Left lung (tissue), 10 donors: Measurements from ENCODE around the gene RPL39L. TPM values are rescaled to one million over a fixed set of nuclear protein-coding genes. Genes with fewer than 3 reads are reported as not detected.

Experiments
- ATAC-seq: fragments of 200-7000 bp; cut with Tn5 transposase; one replicate; pipeline ENCODE4 v1.9.1; 2020; ENCODE audit warnings: moderate library complexity
- DNase-seq, 4 donors: peaks; one replicate each; pipeline ENCODE4 v3.0.0-alpha.2; 2013 to 2020
- H3K27ac ChIP-seq, 2 donors: fragments of 200-600 bp; sonication (generic) in 1 of 2; one replicate each; pipeline versions ENCODE4 v1.5.0 to v1.8.0; 2020 to 2021
- H3K27me3 ChIP-seq, 2 donors: fragments of 200-600 bp; sonication (generic) in 1 of 2; one replicate each; pipeline versions ENCODE4 v1.5.0 to v1.8.0; 2020 to 2021
- H3K36me3 ChIP-seq, 2 donors: fragments of 200-600 bp; sonication (generic) in 1 of 2; one replicate each; pipeline versions ENCODE4 v1.5.0 to v1.8.0; 2020 to 2021
- H3K4me1 ChIP-seq, 2 donors: fragments of 200-600 bp; one replicate each; pipeline ENCODE4 v1.8.0; 2021
- H3K4me3 ChIP-seq, 2 donors: fragments of 200-600 bp; sonication (generic) in 1 of 2; one replicate each; pipeline versions ENCODE4 v1.5.0 to v1.8.0; 2020 to 2021; ENCODE audit warnings: mild to moderate bottlenecking in 1 of 2
- H3K9me3 ChIP-seq, 2 donors: fragments of 200-600 bp; sonication (generic) in 1 of 2; one replicate each; pipeline versions ENCODE4 v1.5.0 to v1.8.0; 2020 to 2021
- CTCF ChIP-seq, 2 donors: fragments of 200-600 bp; sonication (generic) in 1 of 2; IDR thresholded peaks; one replicate each; pipeline versions ENCODE4 v1.5.0 to v1.8.0; 2021; ENCODE audit warnings: antibody characterized with exemption in 2 of 2
- intact Hi-C, 2 donors: fragments of 100-400 bp; cut with DNase I; formaldehyde crosslinking; loops; one replicate each; pipeline versions ENCODE4 v1.11.2 to v1.14.2; 2022
- polyA plus RNA-seq, 6 donors: library from polyadenylated mRNA; unstranded; fragments of 120-200 nt; gene quantifications; one replicate each; pipeline ENCODE4 v1.2.1, GENCODE V29; 2013; ENCODE audit not compliant: insufficient read length in 6 of 6
- total RNA-seq, 2 donors: library from RNA; stranded (reverse); fragmentation: NEBNext Ultra II Directional; extraction: Animal tissue kit (Norgen Biotek cat#: 25700); gene quantifications; one replicate each; pipeline ENCODE4 v1.2.1, GENCODE V29; 2021
- donor health status: DM: no; HTN: yes; CAD: no.
- donor health status: DM: no; HTN: no; CAD: no.

RPL39L gene
- total and polyA plus RNA-seq, 8 donors = 7.4 to 19.9 (median 13.5) TPM

DNA sequence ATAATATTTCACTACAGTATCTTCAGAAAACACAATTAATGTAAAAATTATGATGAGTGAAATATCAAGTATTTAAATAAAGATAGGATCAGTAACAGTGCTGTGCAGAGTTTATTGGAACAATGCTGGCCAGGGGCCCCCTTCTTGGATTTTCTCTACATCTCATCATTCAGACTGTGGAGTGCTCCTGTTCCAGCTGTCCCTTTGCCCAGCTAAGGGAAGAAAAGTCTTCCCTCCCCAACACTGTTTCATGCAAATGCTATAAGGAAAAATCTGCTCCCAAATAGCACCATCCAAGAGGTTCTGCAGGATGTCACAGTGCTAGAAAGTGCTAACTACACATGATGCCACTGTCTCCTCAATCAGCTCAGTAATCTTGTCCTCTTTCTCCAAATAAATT lies 64.5 kb downstream of the RPL39L start:
- no peak for TF ChIP-seq CTCF (IDR thresholded peaks at IDR 0.05)
- Histone ChIP-seq H3K9me3 (no peaks in the 10 kb centered on the region), H3K4me3 (no peak overlapping the region), H3K4me1 (no peaks in the 10 kb centered on the region), H3K27me3 (no peaks in the 10 kb centered on the region), H3K27ac (no peak overlapping the region), H3K36me3 (peaks cover 0 to 64% of the 10 kb centered on the region in 2 donors)
- DNase-seq (no peak), ATAC-seq (no peak)
- intact Hi-C loops = no loop called here

- DNase-seq (no peak), ATAC-seq (no peak)
- Histone ChIP-seq H3K9me3 (no peaks in the 10 kb centered on the region), H3K27ac (no peak overlapping the region), H3K4me1 (no peaks in the 10 kb centered on the region), H3K4me3 (no peak overlapping the region), H3K27me3 (no peaks in the 10 kb centered on the region), H3K36me3 (peaks cover 0 to 66% of the 10 kb centered on the region in 2 donors)
- intact Hi-C loops = no loop called here
- TF ChIP-seq CTCF (IDR thresholded peaks at IDR 0.05) = no peak
Measured at GRCh38 chr3:187073581-187074098, 65.7 kb downstream of the RPL39L start.

DNA sequence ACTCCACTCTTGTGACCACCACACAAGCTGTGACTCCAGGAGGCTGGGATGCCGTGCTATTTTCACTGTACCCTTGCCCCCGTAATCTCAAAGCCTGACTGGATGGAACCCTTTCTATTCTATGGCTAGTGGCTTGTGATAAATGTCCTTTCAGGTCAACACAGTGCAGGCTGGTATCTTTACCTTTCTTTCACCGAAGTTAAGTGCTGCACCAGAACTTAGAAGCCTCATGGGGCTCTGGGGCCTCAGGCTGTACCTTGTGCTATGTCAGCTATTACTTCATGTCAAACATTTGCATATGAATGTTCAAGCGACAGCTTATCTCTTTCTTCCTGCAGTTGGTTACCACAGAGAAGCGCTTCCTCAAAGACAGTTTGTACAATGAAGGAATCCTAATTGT lies 66.8 kb downstream of the RPL39L start:
- intact Hi-C loops = no loop called here
- DNase-seq (no peak), ATAC-seq (no peak)
- H3K36me3 ChIP-seq = peaks cover 0 to 60% of the 10 kb centered on the region in 2 donors
- H3K9me3 ChIP-seq = no peaks in the 10 kb centered on the region
- H3K4me1 ChIP-seq = no peaks in the 10 kb centered on the region
- H3K27me3 ChIP-seq = no peaks in the 10 kb centered on the region
- no peak overlapping the region for H3K27ac ChIP-seq
- H3K4me3 ChIP-seq = no peak overlapping the region
- TF ChIP-seq CTCF (IDR thresholded peaks at IDR 0.05) = no peak

GRCh38 chr3:187072102-187072501 lies 67.2 kb downstream of the RPL39L start:
- ATAC-seq (no peak), DNase-seq (no peak)
- Histone ChIP-seq H3K36me3 (peaks cover 0 to 56% of the 10 kb centered on the region in 2 donors), H3K27ac (no peak overlapping the region), H3K9me3 (no peaks in the 10 kb centered on the region), H3K4me1 (no peaks in the 10 kb centered on the region), H3K4me3 (no peak overlapping the region), H3K27me3 (no peaks in the 10 kb centered on the region)
- intact Hi-C loops = no loop called here
- no peak for TF ChIP-seq CTCF (IDR thresholded peaks at IDR 0.05)

Other genes starting within 250 kb of the RPL39L start
- 100 to 1,000 TPM in 1 of 2 donors, 10 to 100 TPM in 1; 49.9 to 132 TPM for gene ST6GAL1, start 209.0 kb downstream of the RPL39L start, total RNA-seq
- gene ST6GAL1, start 209.0 kb downstream of the RPL39L start, polyA plus RNA-seq = 10 to 100 TPM; 45.5 to 62.5 (median 56.2) TPM
- gene RTP1, start 58.0 kb upstream of the RPL39L start, total RNA-seq = not detected
- not detected for gene RTP1, start 58.0 kb upstream of the RPL39L start, polyA plus RNA-seq
- gene MASP1, start 152.2 kb upstream of the RPL39L start, total RNA-seq = 1 to 10 TPM in 1 of 2 donors, under 1 TPM in 1; 0.42 to 4.5 TPM
- 1 to 10 TPM; 3.2 to 8.0 (median 6.2) TPM for gene MASP1, start 152.2 kb upstream of the RPL39L start, polyA plus RNA-seq
- gene RTP4, start 228.9 kb upstream of the RPL39L start, total RNA-seq = 1 to 10 TPM; 3.2 to 5.1 TPM
- under 1 TPM; 0.38 to 0.79 (median 0.63) TPM for gene RTP4, start 228.9 kb upstream of the RPL39L start, polyA plus RNA-seq